ENCODE data around the gene FAM117B.

- TF ChIP-seq CTCF (IDR thresholded peaks at IDR 0.05) (no peak), POLR2A (IDR thresholded peaks at IDR 0.05) (no peak), EP300 (IDR thresholded peaks at IDR 0.05) (no peak)
Observed at GRCh38 chr2:202808754-202809153, 174.0 kb downstream of the FAM117B start.

All from tibial nerve (tissue), 4 donors.